HEK293 (cell line): ENCODE results near the gene MXD4.

Experiments
- CTCF ChIP-seq: fragments of 450-650 bp; formaldehyde crosslinking; IDR thresholded peaks from 2 replicates; pipeline ENCODE4 v1.5.1; 2016; ENCODE audit warnings: missing biosample characterization, missing genetic modification characterization
- REST ChIP-seq: fragments of 450-650 bp; formaldehyde crosslinking; IDR thresholded peaks from 2 replicates; pipeline ENCODE4 v1.5.1; 2016; ENCODE audit warnings: missing biosample characterization, missing genetic modification characterization
- WT1 ChIP-seq: fragments of 450-650 bp; formaldehyde crosslinking; IDR thresholded peaks from 2 replicates; pipeline ENCODE4 v1.5.1; 2016; ENCODE audit warnings: missing biosample characterization, missing genetic modification characterization
- YY1 ChIP-seq: fragments of 450-650 bp; formaldehyde crosslinking; IDR thresholded peaks from 2 replicates; pipeline ENCODE4 v1.5.1; 2018; ENCODE audit warnings: missing biosample characterization, missing genetic modification characterization
- ZFP37 ChIP-seq: fragments of 450-650 bp; formaldehyde crosslinking; IDR thresholded peaks from 2 replicates; pipeline ENCODE4 v1.5.1; 2016; ENCODE audit warnings: missing biosample characterization, missing genetic modification characterization
- ZNF121 ChIP-seq: fragments of 450-650 bp; formaldehyde crosslinking; IDR thresholded peaks from 2 replicates; pipeline ENCODE4 v1.5.1; 2016; ENCODE audit warnings: missing biosample characterization, missing genetic modification characterization
- ZNF148 ChIP-seq: fragments of 450-650 bp; formaldehyde crosslinking; IDR thresholded peaks from 2 replicates; pipeline ENCODE4 v1.5.0; 2017; ENCODE audit warnings: missing biosample characterization, missing genetic modification characterization, borderline replicate concordance
- ZNF292 ChIP-seq: fragments of 450-650 bp; formaldehyde crosslinking; IDR thresholded peaks from 2 replicates; pipeline ENCODE4 v1.5.1; 2016; ENCODE audit warnings: low read depth, missing biosample characterization, missing genetic modification characterization, borderline replicate concordance
- ZSCAN30 ChIP-seq: fragments of 450-650 bp; IDR thresholded peaks from 2 replicates; pipeline ENCODE4 v1.5.1; 2018; ENCODE audit warnings: missing biosample characterization, mild to moderate bottlenecking, missing genetic modification characterization, moderate library complexity
- ZSCAN5A ChIP-seq: fragments of 450-650 bp; formaldehyde crosslinking; IDR thresholded peaks from 2 replicates; pipeline ENCODE4 v1.5.1; 2016; ENCODE audit warnings: missing biosample characterization, missing genetic modification characterization

- TF ChIP-seq REST (tag by site-specific recombination) (no peak), ZNF148 (tag by site-specific recombination) (no peak), ZSCAN30 (no peak), ZNF121 (no peak), CTCF (tag by site-specific recombination) (no peak), YY1 (tag by site-specific recombination) (no peak), ZSCAN5A (no peak), WT1 (no peak), ZNF292 (tag by site-specific recombination) (no peak), ZFP37 (tag by site-specific recombination) (no peak)
Observed at GRCh38 chr4:2286904-2287593, 25.1 kb upstream of the MXD4 start.
